Psoas muscle (tissue), 8 donors: ENCODE results near the gene RIN3. TPM values are rescaled to one million over a fixed set of nuclear protein-coding genes. Genes with fewer than 3 reads are reported as not detected.

Experiments
- ATAC-seq, 4 donors: fragments of 200-7000 bp; cut with Tn5 transposase; one replicate each; pipeline ENCODE4 v1.9.1; 2020; ENCODE audit warnings: moderate library complexity in 3 of 4, mild to moderate bottlenecking in 2 of 4
- DNase-seq, 2 donors: peaks; one replicate each; pipeline ENCODE4 v3.0.0-alpha.2; 2020
- H3K27ac ChIP-seq: fragments of 200-600 bp; one replicate; pipeline ENCODE4 v1.8.0; 2022
- H3K27me3 ChIP-seq, 3 donors: fragments of 200-600 bp in 1 of 3; one replicate each; pipeline versions ENCODE4 v1.6.1 to v1.8.0; 2013 to 2022; ENCODE audit warnings: low read length in 2 of 3, mild to moderate bottlenecking in 2 of 3, moderate library complexity in 1 of 3; ENCODE audit not compliant: insufficient read depth in 3 of 3
- H3K36me3 ChIP-seq, 2 donors: fragments of 200-600 bp in 1 of 2; one replicate each; pipeline versions ENCODE4 v1.6.1 to v1.8.0; 2013 to 2022; ENCODE audit warnings: low read depth in 1 of 2, mild to moderate bottlenecking in 1 of 2, moderate library complexity in 1 of 2; ENCODE audit not compliant: insufficient read depth in 1 of 2
- H3K4me1 ChIP-seq: fragments of 200-600 bp; one replicate; pipeline ENCODE4 v1.8.0; 2022
- H3K4me3 ChIP-seq: fragments of 200-600 bp; one replicate; pipeline ENCODE4 v1.8.0; 2022; ENCODE audit warnings: mild to moderate bottlenecking
- H3K9me3 ChIP-seq: fragments of 200-600 bp; one replicate; pipeline ENCODE4 v1.8.0; 2022
- WGBS, 3 donors: extraction: QIAGEN DNeasy Blood & Tissue Kit; methylation state at CpG; one replicate each; pipeline versions ENCODE4 v1.1.6 to v1.1.7; 2013; 5-methylcytosine and 5-hydroxymethylcytosine counted together
- intact Hi-C, 2 donors: fragments of 100-400 bp; cut with DNase I; formaldehyde crosslinking; loops; one replicate each; pipeline versions ENCODE4 v1.11.0 to v1.14.2; 2022
- polyA plus RNA-seq, 3 donors: library from polyadenylated mRNA; stranded (reverse); fragments of 200-250 nt; gene quantifications; one replicate each; pipeline ENCODE4 v1.2.3, GENCODE V29; 2013
- total RNA-seq, 4 donors: library from RNA; stranded (reverse); fragmentation: NEBNext Ultra II Directional in 2 of 4; extraction: Animal tissue kit (Norgen Biotek cat#: 25700) in 2 of 4; gene quantifications; one replicate each; pipeline versions ENCODE4 v1.2.1 to v1.2.4, GENCODE V29; 2021 to 2023
- TF ChIP-seq, protein P1 (sequence below): fragments of 200-600 bp; IDR thresholded peaks from one replicate; pipeline ENCODE4 v1.8.0; 2022; ENCODE audit warnings: antibody characterized with exemption
- donor health status: healthy with polysubstance abuse.
- donor health status: DM: no; HTN: no; CAD: no; lungs with moderate emphysema.
- donor health status: Bipolar disorder and iron deficiency.
- donor health status: healthy.
- donor health status: DM: yes; HTN: yes; CAD: no.
- donor health status: DM: no; HTN: no; CAD: no.
- donor health status: DM: no; HTN: no; CAD: no.
- donor health status: DM: yes; HTN: yes; CAD: no.

The RIN3 gene
- total and polyA plus RNA-seq, 7 donors = 1.2 to 8.7 (median 3.8) TPM

DNA sequence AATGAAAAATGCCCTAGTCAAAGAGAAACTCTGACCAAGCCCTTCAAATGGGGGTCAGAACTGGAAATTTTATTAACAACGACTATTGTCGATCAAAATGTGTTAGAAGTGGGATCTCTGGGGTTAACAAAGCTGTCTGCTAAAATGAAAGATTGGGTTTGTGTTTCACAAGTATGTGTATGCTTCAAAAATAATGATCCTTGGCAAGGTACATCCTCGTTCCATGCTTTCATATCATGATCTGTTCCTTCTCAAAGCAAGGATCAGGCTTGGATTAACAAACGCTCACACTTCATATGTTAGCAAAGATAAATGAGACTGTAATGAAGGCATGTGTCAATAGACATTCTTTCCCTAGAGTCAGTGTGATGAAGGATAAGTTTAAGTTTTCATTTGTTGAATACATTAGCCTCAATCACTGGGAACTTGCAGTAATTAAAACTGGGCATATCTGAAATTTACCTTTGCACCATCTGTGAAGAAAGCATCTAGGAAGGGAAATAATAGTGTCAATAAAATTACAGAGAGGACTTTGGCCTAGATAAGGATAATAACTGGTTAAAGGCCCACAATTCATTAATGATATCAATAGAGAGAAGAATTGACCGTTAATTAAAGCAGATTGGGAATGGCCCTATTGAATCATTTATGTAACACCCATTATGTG, 91.8 kb downstream of the RIN3 start:
- DNase-seq (no peak), ATAC-seq (no peak)
- TF ChIP-seq, protein P1, sequence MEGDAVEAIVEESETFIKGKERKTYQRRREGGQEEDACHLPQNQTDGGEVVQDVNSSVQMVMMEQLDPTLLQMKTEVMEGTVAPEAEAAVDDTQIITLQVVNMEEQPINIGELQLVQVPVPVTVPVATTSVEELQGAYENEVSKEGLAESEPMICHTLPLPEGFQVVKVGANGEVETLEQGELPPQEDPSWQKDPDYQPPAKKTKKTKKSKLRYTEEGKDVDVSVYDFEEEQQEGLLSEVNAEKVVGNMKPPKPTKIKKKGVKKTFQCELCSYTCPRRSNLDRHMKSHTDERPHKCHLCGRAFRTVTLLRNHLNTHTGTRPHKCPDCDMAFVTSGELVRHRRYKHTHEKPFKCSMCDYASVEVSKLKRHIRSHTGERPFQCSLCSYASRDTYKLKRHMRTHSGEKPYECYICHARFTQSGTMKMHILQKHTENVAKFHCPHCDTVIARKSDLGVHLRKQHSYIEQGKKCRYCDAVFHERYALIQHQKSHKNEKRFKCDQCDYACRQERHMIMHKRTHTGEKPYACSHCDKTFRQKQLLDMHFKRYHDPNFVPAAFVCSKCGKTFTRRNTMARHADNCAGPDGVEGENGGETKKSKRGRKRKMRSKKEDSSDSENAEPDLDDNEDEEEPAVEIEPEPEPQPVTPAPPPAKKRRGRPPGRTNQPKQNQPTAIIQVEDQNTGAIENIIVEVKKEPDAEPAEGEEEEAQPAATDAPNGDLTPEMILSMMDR = no peak
- H3K4me1 ChIP-seq = no peaks in the 10 kb centered on the region
- intact Hi-C loops = no loop called here
- no peak overlapping the region for H3K27ac ChIP-seq
- peaks cover 0 to 4% (median 0%) of the 10 kb centered on the region in 3 donors for H3K27me3 ChIP-seq
- WGBS, 3 donors = 96 to 98% (median 97%) methylated on average over 5 of the region's 5 CpGs
- no peaks in the 10 kb centered on the region for H3K36me3 ChIP-seq
- no peak overlapping the region for H3K4me3 ChIP-seq
- no peaks in the 10 kb centered on the region for H3K9me3 ChIP-seq

DNA sequence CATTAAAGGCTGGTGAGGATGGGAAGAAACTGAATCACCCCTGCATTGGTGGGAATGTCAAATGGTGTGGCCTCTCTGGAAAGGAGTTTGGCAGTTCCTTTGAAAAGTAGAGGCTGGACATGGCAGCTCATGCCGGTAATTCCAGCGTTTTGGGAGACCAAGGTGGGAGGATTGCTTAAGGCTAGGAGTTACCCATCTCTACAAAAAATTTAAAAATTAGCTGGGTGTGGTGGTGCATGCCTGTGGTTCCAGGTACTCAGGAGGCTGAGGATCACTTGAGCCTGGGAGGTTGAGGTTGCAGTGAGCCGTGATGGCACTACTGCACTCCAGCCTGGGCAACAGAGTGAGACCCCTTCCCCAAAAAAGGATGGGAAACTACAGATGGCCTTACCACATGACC, 93.7 kb downstream of the RIN3 start:
- intact Hi-C loops = no loop called here

DNA sequence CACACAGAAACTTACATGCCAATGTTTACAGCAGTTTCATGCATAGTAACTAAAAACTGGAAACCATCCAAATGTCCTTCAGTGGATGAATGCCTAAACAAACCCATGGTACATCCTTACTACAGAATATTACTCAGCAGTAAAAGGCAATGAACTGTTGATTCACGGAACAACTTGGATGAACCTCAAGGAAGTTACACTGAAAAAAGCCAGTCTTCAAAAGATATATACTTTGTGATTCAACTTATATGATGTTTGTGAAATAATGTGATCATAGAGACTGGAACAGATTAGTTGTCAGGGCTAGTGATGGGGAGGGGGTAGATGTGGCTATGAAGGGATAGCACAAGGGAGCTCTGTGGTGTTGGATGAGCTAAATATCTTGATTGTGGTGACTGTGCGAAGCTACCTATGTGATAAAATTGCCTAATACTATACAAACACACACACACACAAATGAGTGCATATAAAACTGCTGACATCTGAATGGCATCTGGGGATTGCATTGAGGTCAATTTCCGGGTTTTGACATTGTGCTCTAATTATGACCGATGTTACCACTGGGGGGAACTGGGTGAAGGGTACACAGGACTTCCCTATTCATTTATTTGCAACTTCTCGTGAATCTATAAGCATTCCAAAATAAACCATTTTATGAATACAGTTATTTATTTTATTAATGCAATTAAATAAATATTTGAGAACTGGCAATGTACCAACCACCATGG, 94.3 kb downstream of the RIN3 start:
- Histone ChIP-seq H3K4me3 (no peak overlapping the region), H3K4me1 (no peaks in the 10 kb centered on the region), H3K27ac (no peak overlapping the region), H3K9me3 (no peaks in the 10 kb centered on the region), H3K36me3 (no peaks in the 10 kb centered on the region), H3K27me3 (peaks cover 0 to 4% (median 0%) of the 10 kb centered on the region in 3 donors)
- ATAC-seq (no peak), DNase-seq (no peak)
- TF ChIP-seq, protein P1 = no peak
- 90 to 97% (median 92%) methylated on average over 5 of the region's 5 CpGs for WGBS, 3 donors
- intact Hi-C loops = no loop called here

More for the DNA sequence above, 93.7 kb downstream of the RIN3 start:
- H3K4me1 ChIP-seq = no peaks in the 10 kb centered on the region
- peaks cover 0 to 4% (median 0%) of the 10 kb centered on the region in 3 donors for H3K27me3 ChIP-seq
- no peaks in the 10 kb centered on the region for H3K36me3 ChIP-seq
- ATAC-seq (no peak), DNase-seq (no peak)
- TF ChIP-seq, protein P1 = no peak
- H3K9me3 ChIP-seq = no peaks in the 10 kb centered on the region
- WGBS, 3 donors = 94 to 99% (median 96%) methylated on average over 3 of the region's 3 CpGs
- H3K27ac ChIP-seq = no peak overlapping the region
- no peak overlapping the region for H3K4me3 ChIP-seq

DNA sequence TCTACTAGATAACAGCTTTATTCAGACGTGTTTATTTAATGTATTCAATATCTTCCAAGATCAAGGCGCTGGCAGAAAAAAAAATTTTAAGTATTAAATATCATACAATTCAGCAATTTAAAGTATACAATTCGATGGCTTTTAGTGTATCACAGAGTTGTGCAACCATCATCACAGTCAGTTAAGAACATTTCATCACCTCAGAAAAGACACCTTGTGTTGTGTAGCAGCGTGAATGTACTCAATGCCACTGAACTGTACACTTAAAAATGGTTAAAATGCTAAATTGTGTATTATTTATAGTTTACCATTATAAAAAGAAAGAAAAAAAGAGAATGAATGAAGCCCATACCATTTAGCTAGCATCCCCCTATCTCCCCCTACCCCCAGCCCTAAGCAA, 96.4 kb downstream of the RIN3 start:
- ATAC-seq (no peak), DNase-seq (no peak)
- Histone ChIP-seq H3K27ac (no peak overlapping the region), H3K4me1 (no peaks in the 10 kb centered on the region), H3K27me3 (no peaks in the 10 kb centered on the region), H3K9me3 (no peaks in the 10 kb centered on the region), H3K4me3 (no peak overlapping the region), H3K36me3 (no peaks in the 10 kb centered on the region)
- intact Hi-C loops = no loop called here
- WGBS, 3 donors = 84 to 91% (median 87%) methylated on average over 4 of the region's 4 CpGs
- TF ChIP-seq, protein P1 = no peak
